NCI-H2227 treated with DMSO at 0.1 percent for 48 hours (cell line): ENCODE data around the gene PEAK1.

Source experiments
- DNase-seq: peaks from one replicate; lab custom pipeline; 2025; lab: John Stamatoyannopoulos, UW

PEAK1 gene

GRCh38 chr15:77085297-77085696 lies 334.6 kb downstream of the PEAK1 start:
- no peak for DNase-seq

- DNase-seq: no peak
Observed at GRCh38 chr15:77084436-77084835, 335.5 kb downstream of the PEAK1 start.

- peak; percentile 73 for DNase-seq
Observed at GRCh38 chr15:77083381-77084160, 336.3 kb downstream of the PEAK1 start.

- no peak for DNase-seq
Observed at GRCh38 chr15:77081971-77082370, 337.9 kb downstream of the PEAK1 start.

GRCh38 chr15:77076323-77076915 lies 343.5 kb downstream of the PEAK1 start:
- no peak for DNase-seq

- DNase-seq: peak; percentile 7
Observed at GRCh38 chr15:77075528-77075927, 344.4 kb downstream of the PEAK1 start.

- DNase-seq: no peak
Observed at GRCh38 chr15:77074350-77074749, 345.6 kb downstream of the PEAK1 start.

- DNase-seq: no peak
Observed at GRCh38 chr15:77071305-77072223, 348.3 kb downstream of the PEAK1 start.

- DNase-seq: peak; percentile 83
Observed at GRCh38 chr15:77070495-77071304, 349.2 kb downstream of the PEAK1 start, which contains the start of gene TSPAN3. Gene TSPAN3, minus strand, starts transcription at chr15:77071109. Its CDS starts 155 bp downstream, at chr15:77070954.

GRCh38 chr15:77070180-77070494 lies 349.8 kb downstream of the PEAK1 start:
- DNase-seq: no peak

GRCh38 chr15:77069521-77070121 lies 350.3 kb downstream of the PEAK1 start:
- no peak for DNase-seq

- DNase-seq: no peak
Observed at GRCh38 chr15:77068633-77069032, 351.3 kb downstream of the PEAK1 start.

- DNase-seq: no peak
Observed at GRCh38 chr15:77067691-77068367, 352.1 kb downstream of the PEAK1 start.

GRCh38 chr15:77066971-77067690 lies 352.8 kb downstream of the PEAK1 start:
- no peak for DNase-seq

- no peak for DNase-seq
Observed at GRCh38 chr15:77064539-77065308, 355.2 kb downstream of the PEAK1 start.

GRCh38 chr15:77064063-77064462 lies 355.8 kb downstream of the PEAK1 start:
- no peak for DNase-seq

GRCh38 chr15:77063249-77063648 lies 356.7 kb downstream of the PEAK1 start:
- DNase-seq: no peak

GRCh38 chr15:77060546-77060945 lies 359.4 kb downstream of the PEAK1 start:
- no peak for DNase-seq

- DNase-seq: no peak
Observed at GRCh38 chr15:77059786-77060361, 360.0 kb downstream of the PEAK1 start.
